RWPE2 (cell line): ENCODE measurements around the gene ZC3H7B.

ENCODE experiments used
- ATAC-seq: fragments of 200-7000 bp; cut with Tn5 transposase; 3 replicates; pipeline ENCODE4 v1.9.1; 2021; ENCODE audit warnings: low read depth
- DNase-seq: peaks from one replicate; pipeline ENCODE4 v3.0.0-alpha.2; 2020; ENCODE audit warnings: low spot score
- H3K27ac ChIP-seq: fragments of 450-650 bp; 2 replicates; pipeline ENCODE4 v1.5.1; 2017; ENCODE audit warnings: mild to moderate bottlenecking; ENCODE audit not compliant: poor library complexity, severe bottlenecking
- H3K27me3 ChIP-seq: fragments of 250-450 bp; sonication (Bioruptor Pico); 2 replicates; pipeline ENCODE4 v1.5.1; 2021; ENCODE audit warnings: mild to moderate bottlenecking, moderate library complexity; ENCODE audit not compliant: insufficient read depth, poor library complexity, severe bottlenecking
- H3K36me3 ChIP-seq: fragments of 250-450 bp; sonication (Bioruptor Pico); 2 replicates; pipeline ENCODE4 v1.5.1; 2020; ENCODE audit warnings: low read depth, mild to moderate bottlenecking, moderate library complexity
- H3K4me1 ChIP-seq: fragments of 250-450 bp; sonication (Bioruptor Pico); 2 replicates; pipeline ENCODE4 v1.5.1; 2021; ENCODE audit warnings: mild to moderate bottlenecking, moderate library complexity; ENCODE audit not compliant: insufficient read depth, poor library complexity, severe bottlenecking
- H3K4me3 ChIP-seq: fragments of 250-450 bp; sonication (Bioruptor Pico); 2 replicates; pipeline ENCODE4 v1.5.1; 2021; ENCODE audit warnings: mild to moderate bottlenecking, moderate library complexity; ENCODE audit not compliant: severe bottlenecking
- H3K9me3 ChIP-seq: fragments of 250-450 bp; sonication (Bioruptor Pico); 2 replicates; pipeline ENCODE4 v1.5.1; 2021; ENCODE audit warnings: mild to moderate bottlenecking, moderate library complexity; ENCODE audit not compliant: severe bottlenecking
- CTCF ChIP-seq: fragments of 450-650 bp; IDR thresholded peaks from one replicate; pipeline ENCODE4 v1.5.1; 2017; ENCODE audit warnings: mild to moderate bottlenecking, moderate library complexity; ENCODE audit not compliant: poor library complexity, severe bottlenecking

ZC3H7B gene

GRCh38 chr22:41285820-41286638 is 15.3 kb upstream of the ZC3H7B start, which contains the start of gene RANGAP1:
Gene RANGAP1, minus strand, starts transcription at chr22:41286187. Its CDS starts 5,143 bp downstream, at chr22:41281044.
- DNase-seq, result peak; percentile 98

DNA sequence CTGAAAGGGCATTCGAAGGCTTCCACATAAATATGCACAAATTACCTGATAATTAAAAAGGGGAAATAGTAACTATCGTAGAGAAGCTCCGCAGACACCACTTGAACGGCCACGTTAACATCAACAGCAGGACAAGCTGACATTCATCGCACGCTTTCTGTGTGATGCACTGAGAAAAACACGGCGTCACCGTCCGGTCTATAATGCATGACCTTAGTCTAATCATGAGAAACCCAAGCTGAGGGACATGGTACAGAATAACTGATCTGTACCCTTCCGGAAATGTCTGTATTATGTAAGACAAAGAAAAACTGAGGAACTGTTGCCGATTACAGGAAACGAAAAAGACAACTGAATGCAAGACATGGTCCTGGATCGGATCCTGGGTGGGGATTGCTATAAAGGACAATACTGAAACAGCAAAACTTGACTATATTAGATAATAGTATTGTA is 14.7 kb upstream of the ZC3H7B start:
- TF ChIP-seq CTCF, result no peak
- Histone ChIP-seq H3K4me1 (peaks cover 50% of the 10 kb centered on the region), H3K27me3 (no peaks in the 10 kb centered on the region), H3K27ac (peak overlapping the region; percentile 99), H3K36me3 (peaks cover 36% of the 10 kb centered on the region), H3K9me3 (no peaks in the 10 kb centered on the region), H3K4me3 (peak overlapping the region; percentile 25)
- DNase-seq (no peak), ATAC-seq (no peak)

More at GRCh38 chr22:41285820-41286638, 15.3 kb upstream of the ZC3H7B start, which contains the start of gene RANGAP1:
- Histone ChIP-seq H3K4me1 (peaks cover 50% of the 10 kb centered on the region), H3K36me3 (peaks cover 42% of the 10 kb centered on the region), H3K9me3 (no peaks in the 10 kb centered on the region), H3K27ac (peak within 1 kb of the TSS; percentile 99), H3K27me3 (no peaks in the 10 kb centered on the region), H3K4me3 (peak within 1 kb of the TSS; percentile 63)
- no peak for TF ChIP-seq CTCF
- ATAC-seq, result peak; percentile 89

GRCh38 chr22:41288245-41288946 is 12.9 kb upstream of the ZC3H7B start:
- peak; percentile 60 for ATAC-seq
- no peaks in the 10 kb centered on the region for H3K27me3 ChIP-seq
- H3K27ac ChIP-seq, result peak overlapping the region; percentile 99
- TF ChIP-seq CTCF, result peak; percentile 41
- peaks cover 18% of the 10 kb centered on the region for H3K36me3 ChIP-seq
- no peaks in the 10 kb centered on the region for H3K9me3 ChIP-seq
- peak overlapping the region; percentile 11 for H3K4me3 ChIP-seq
- peak; percentile 73 for DNase-seq
- H3K4me1 ChIP-seq, result peaks cover 50% of the 10 kb centered on the region

DNA sequence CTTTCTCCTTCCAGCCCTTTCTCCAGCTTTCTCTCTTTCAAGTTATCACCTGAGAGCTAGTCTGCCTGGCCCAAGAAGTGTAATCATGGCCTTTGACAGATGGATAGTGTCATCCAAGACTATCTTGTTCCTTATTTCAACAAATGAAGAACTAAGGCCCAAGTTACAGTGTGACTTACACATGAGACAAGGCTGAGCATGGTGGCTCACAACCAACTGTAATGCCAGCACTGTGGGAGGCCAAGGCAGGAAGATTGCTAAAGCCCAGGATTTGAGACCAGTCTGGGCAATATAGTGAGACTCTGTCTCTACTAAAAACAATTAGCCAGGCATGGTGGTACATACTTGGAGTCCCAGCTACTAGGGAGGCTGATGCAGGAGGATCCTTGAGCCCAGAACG is 11.7 kb upstream of the ZC3H7B start:
- ATAC-seq, result no peak

More for the DNA sequence above, 11.7 kb upstream of the ZC3H7B start:
- Histone ChIP-seq H3K4me1 (peaks cover 45% of the 10 kb centered on the region), H3K27me3 (no peaks in the 10 kb centered on the region), H3K27ac (peak overlapping the region; percentile 99), H3K36me3 (peaks cover 6% of the 10 kb centered on the region), H3K4me3 (no peak overlapping the region), H3K9me3 (no peaks in the 10 kb centered on the region)
- TF ChIP-seq CTCF, result no peak
- DNase-seq, result no peak
